Stimulated activated CD8-positive, alpha-beta memory T cell treated with anti-CD3 and anti-CD28 coated beads, Interleukin-7, amount 100 ng/mL, for 1 hour (primary cell): Measurements from ENCODE around the gene MTOR.
"Not testable (repeated sequence)": the region's sequence is repeated elsewhere in the genome, so short reads cannot be mapped to it uniquely, and the experiment has no call there.

Source experiments
- DNase-seq, 2 donors: peaks; one replicate each; pipeline ENCODE4 v3.0.0-alpha.2; 2020; ENCODE audit warnings: low read depth in 2 of 2

The MTOR gene

DNA sequence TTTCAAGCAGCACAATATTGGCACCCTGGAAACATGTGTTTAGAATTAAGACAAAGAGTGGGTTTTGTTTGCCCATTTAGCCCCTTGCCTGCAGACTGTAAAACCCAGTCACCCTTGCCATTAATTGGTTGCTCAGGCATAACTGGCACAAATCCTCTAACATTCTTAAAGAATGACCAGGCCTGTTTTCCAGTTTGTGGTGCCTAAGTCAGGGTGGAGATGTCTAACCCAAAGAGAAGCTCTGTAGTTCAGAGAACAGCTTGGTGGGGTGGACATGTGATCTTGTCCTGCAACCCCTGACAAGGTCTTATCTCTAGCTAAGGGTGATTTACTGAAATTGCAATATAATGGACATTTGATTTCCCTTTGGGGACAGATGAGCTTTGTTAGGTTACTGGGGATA is 82.0 kb downstream of the MTOR start:
- DNase-seq: no peak

DNA sequence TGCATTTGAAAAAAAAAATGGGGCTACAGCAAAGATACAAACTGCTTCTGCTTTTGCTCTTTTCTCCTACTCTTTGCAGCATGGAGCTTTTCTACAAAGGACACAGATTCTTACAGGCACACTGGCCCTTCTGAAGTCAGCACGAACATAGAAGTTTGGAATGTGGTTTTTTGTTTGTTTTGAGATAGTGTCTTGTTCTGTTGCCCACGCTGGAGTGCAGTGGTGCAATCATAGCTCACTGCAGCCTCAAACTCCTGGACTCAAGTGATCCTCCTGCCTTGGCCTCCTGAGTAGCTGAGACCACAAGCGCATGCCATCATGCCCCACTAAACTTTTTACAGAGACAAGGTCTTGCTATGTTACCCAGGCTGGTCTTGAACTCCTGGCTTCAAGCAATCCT is 82.6 kb downstream of the MTOR start:
- DNase-seq: not testable (repeated sequence)

DNA sequence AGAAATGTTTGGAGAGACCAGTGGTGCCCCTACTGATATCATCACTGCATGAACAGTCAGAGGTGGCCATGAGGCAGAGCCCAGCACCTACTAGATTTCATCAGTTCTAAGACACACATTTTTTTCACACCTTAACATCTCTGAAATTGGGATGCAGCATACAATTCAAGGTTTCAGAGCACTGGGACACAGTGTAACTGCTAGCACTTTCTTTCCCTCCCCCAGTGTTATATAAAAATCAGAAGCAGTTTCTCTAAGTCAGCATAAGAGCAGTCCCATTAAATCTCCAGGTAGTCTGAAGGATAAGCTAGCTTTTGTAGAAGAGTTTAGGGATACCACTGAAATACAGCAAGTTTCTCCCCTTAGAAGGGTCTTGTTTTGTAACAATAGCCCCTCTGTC is 83.2 kb downstream of the MTOR start:
- DNase-seq: no peak

DNA sequence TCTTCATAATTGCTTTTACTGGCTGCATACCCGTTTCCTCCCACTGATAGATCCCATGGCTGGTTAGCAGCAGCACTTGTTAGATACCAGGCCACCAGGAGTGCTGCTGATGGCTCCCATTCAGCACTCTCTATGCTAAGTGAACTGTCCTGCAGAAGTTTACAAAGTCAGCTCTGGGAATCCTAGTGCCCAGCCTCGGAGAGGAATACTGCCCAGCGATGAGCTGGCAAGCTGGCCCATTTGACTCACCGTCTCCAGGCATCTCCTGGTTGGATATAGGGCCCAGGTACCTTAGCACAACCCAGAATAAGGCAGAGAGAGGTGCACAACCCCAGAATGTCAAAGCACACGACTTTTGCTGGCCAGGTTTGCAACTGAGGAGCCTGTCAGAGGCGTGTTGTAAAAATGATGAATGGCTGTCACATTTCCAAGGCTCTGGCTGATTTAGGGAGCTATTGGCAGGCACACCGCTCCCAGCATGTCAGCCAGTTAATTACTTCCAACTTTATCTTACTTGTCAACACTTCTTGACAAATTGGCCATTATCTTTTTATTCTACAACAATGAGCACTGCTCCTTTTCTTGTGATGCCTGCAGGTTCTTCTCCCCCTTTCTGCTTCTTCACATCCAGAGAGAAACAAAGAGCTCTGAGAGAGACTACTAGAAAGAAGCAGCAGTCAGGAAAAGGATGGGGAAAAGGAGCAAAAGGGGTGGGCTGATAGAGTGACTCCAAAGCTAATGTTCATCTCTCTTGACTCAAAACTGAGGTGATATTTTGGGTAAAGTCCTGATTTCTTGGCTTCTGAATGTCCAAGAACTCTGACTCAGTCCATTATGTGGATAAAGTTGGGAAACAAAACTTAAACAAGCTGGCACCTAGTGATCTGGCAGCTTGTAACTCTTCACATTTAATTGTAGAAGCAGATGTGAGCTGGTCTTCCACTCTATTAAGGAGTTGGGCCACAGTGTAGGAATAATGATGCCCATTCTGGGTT is 84.0 kb downstream of the MTOR start:
- DNase-seq: no peak

DNA sequence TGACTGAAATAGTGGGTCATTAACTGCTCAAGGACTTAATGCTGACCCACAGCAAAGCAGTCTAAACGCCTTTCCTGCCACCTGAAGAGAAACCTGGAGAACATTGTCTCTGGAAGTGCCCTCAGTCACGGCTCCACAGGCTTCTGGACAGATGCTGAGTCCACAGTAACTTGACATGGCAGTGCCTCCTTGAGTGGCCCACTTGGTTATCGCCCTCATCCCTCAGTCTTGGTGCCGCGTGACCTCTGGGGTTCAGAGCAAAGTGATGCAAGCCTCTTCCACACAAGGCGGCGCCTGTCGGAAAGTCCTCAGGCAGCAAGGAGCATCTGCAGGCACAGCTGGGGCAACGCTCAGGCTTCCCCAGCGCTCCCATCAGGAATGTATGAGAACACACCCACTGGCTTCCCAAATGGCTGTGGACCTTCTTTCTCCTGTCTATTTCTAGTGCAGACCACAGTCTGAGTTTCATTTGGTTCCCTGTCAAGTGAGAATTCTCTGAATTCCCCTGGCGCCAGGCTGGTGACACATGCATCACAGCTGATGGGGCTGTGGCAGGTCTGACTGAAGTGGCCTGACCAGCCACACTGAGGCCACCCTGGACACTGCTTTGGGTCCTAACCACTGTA is 86.2 kb downstream of the MTOR start:
- no peak for DNase-seq

DNA sequence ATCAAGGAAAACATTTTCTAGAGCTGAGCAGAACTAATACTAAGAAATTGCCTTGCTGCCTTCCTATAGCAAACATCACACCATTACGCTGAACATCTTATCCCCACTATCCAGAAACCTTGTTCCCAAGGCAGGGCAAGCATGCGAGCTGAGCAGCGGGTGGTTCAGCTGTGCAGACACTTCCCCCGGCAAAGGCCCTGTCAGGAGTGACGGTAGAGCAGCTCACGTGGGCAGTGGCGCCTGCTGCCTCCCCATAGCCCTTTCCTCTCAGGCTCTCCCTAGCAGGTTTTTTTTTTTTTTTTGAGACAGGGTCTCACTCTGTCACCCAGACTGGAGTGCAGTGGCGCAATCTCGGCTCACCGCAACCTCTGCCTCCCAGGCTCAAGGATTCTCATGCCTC is 86.9 kb downstream of the MTOR start:
- DNase-seq: no peak

DNA sequence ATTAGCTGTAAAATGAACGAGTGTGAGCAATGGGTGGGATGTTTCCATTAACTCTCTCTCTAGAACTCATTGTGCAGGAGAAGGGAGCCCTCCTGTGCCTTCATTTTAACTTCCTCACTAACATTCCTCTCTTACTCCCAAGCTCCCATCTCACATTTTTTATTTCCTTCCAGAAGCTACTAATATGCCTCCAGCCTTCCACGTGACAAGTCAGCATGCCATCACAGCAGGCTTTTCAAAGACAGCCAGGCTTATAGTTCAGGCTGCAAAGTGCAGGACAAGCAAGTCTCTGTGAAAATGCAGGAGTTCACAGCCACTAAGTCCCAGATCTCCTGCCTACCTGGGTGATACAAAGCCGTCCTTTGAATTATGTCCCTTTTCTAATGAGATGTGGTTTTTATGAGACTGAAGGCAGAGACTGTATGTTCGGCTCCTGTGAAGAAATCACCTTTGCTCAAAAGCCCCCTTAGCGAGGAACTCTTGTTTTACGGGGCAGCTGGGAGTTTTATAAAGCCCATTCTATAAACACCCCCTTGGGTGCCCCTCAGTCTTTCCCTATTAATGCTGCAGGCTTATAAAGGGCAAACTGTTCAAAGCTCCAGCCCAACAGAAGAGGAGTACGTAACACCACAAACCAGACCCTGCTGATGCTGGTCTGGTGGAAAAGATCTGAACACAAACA is 87.9 kb downstream of the MTOR start:
- no peak for DNase-seq

DNA sequence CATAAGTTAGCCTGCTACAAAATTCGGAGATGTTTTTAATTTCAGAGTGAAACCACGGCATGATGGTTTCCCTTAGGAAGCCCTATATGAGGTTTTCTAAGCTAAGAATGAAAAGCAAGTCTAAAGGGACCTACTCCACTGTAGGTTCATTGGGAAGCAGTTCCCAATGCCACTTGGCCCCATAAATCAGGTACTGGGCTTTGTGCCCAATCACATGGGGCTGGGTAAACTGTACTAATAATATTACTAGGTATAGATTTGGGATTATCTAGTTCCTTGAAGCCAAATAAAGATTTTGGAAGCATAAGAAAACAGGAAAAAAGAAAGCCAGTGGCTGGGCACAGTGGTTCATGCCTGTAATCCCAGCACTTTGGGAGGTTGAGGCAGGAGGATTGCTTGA is 92.2 kb downstream of the MTOR start:
- DNase-seq: no peak

DNA sequence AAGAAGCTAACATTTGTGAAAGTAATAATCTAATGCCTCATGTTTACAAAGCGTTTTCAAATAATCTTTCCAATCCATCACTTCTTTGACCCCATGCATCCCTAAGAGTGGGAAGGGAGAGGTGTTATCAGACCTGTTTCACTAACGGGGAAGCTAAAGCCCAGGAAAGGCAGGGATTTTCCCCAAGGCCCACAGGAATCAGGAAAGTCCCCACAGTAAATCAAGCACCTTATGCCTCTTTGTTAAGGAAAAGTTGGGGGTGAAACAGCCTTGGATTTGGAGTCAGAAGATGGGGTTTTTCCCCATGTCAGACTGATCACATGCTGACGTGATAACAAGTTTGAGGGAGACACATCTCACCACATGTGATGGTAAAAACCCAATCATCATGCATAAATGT is 93.1 kb downstream of the MTOR start:
- DNase-seq: no peak

DNA sequence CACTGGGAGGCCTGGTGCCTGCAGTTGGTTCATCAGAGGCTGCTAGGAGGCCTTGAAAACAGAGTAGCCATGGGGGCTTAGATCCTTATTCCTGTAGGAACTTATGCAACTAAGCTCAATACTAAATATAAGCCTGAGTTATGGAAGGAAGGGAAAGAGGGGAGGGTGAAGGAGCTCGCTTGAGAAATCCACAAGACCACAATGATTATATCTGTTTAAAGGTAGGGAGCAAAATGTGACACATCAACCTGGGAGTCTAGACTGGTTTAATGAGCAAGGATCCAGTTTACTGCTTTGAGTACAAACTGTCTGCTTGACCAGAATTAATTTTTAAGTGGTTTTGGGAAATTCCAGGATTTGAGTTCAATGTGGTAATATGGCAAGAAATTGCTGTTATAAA is 93.6 kb downstream of the MTOR start:
- no peak for DNase-seq

DNA sequence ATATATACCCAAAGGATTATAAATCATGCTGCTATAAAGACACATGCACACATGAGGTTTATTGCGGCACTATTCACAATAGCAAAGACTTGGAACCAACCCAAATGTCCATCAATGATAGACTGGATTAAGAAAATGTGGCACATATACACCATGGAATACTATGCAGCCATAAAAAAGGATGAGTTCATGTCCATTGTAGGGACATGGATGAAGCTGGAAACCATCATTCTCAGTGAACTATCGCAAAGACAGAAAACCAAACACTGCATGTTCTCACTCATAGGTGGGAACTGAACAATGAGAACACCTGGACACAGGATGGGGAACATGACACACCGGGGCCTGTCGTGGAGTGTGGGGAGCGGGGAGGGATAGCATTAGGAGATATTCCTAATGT is 95.6 kb downstream of the MTOR start:
- not testable (repeated sequence) for DNase-seq

DNA sequence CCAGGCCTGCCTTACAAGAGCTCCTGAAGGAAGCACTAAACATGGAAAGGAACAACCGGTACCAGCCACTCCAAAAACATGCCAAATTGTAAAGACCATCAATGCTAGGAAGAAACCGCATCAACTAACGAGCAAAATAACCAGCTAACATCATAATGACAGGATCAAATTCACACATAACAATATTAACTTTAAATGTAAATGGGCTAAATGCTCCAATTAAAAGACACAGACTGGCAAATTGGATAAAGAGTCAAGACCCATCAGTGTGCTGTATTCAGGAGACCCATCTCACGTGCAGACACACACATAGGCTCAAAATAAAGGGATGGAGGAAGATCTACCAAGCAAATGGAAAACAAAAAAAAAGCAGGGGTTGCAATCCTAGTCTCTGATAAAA is 99.6 kb downstream of the MTOR start:
- DNase-seq: not testable (repeated sequence)

DNA sequence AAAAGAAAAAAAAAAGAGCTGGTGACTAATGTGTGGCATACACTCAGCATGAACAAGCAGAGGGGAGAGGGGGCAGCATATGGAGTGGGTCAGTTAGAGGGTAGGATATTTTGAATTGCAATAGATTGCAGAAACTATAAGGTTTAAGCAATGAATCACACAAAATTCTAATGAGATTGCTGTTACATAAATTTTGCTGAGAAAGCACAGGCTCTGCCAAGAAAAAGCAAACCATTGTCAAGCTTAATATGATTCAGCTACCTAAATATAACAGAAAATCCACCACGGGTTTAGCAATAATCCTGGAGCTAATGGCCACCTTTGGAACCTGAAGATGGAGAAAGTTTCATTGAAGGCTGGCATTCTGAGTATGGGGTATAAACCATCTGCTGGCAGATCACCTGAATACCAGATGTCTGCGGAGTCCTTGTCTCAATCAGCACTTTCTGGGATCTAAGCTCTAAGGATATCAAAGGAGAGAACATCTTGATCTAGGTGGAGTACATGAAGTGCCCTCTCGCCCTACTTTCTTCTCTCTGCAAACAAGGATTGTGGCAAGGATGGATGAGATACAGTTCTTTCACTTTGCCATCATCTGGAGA is 103.5 kb downstream of the MTOR start:
- no peak for DNase-seq

DNA sequence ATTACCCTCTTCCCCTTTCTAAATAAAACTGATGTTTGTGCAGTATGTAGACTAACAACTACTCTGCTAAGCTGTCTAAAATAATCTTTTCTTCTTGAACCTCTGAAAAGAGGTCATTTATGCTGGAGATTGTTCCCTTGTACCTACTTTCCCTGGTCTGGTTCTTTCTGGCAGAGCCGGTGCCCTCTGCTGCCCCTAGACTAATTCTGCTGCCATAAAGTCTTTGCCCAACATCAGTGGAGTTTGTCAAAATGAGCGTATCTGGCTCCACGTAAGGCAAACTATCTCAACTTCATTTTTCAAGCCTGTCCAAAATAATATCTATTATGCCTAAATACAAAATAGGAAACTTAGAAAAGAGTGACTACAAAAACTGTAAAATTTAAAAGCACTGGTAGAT is 104.1 kb downstream of the MTOR start:
- no peak for DNase-seq

DNA sequence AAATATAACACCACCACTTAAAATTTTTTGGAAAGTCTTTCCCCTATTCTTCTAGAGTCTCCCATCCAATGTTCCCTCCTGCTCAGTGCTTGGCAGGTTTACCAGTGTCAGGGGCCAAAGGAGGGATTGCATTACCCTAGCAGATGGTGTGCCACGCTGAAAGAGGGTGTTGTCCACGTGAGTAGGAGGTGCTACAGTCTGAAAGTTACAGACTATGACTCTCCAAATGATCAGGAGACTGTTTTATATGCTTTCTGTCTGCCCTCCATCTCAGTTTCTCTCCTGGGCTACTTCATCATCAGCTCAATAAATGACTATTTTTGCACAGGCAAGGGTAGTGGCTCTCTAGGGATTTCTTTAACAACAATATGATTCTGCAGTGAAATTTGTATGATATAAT is 104.5 kb downstream of the MTOR start:
- DNase-seq: no peak

DNA sequence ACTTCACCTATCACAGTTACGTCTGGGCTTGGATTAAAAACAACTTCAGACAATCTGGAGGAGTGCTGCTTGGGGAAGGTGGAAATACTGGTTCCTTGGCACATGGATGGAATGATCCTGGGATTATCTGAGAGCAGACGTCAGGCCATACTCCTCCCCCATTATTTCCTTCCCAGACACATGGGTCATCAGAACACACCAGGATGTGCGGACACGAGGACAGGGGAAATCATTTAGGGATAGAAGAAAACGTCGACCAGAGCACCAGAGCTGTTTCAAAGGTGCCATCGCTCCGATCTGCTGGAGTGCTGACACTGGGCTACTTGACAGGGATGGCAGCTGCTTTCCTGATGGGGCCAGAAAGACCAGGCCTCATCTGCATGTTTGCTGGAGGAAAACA is 105.0 kb downstream of the MTOR start:
- no peak for DNase-seq

DNA sequence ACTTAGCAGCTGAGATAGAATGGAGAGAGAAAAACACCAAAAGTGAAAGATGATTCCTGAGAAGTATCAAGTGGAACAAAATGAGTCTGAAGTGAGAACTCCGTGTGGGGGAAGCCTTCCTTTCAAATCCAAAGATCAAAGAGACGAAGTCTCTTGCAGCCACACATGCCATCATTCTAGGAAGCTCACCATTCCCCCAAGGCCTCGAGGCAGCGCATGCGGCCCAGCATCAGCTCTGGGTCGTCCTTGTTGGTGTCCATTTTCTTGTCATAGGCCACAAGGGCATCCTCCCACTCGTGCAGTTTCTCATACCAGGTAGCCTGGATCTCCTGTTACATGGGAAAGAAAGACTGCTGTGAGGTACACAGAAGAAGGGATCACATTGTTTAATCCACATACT is 105.4 kb downstream of the MTOR start:
- no peak for DNase-seq

DNA sequence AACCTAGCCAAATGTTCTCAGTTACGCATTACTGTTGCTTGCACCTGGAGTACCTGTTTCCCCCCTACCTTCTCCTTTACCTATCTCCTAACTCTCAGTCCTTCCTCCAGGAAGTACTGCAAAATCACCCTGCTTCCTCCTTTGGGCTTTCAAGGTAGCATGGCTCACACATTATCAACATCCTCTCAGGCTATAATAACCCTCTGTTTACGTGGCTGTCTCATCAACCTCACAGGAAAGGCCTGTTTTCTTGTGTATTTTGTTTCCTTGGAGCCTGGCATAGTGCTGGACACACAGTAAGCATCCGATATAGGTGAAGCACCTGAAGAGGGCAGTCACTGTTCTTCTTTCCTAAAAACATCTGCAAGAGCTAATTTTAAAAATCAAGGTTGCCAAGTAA is 105.9 kb downstream of the MTOR start:
- no peak for DNase-seq

DNA sequence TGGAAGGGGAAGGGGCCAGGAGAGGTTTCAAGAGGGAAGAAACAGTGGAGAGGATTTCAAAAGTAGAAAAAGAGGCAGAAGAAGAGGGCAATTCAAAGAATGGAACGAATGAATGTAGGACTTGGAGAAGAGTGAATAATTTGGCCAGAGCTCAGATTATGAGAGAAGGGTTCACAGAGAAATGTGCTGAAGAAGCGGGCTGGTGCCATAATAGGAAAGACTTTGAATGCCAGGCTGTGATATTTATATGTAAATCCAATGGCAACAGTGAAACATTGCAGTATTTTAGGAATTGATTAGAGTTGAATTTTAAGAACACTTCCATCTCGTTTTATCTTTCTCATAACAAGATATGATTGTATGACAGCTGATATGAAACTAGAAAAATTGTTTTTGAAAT is 109.2 kb downstream of the MTOR start:
- no peak for DNase-seq

DNA sequence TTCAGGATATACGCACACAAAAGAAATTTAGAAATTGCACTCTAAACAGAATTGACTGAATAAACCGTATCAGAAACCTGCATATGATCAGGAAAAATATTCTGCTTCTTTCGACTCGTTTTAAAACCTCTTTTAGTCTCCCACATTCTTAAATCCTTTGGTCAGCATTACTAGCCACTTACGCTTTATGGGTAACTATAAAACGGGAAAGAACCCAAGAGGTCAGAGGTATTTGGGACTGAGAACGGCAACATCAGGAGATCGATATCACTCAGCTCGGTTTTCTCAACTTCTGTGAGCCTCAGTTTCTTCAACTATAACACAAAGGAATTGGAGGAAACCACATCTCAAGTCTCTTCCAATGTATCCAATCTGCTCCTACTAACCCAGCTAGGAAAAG is 109.6 kb downstream of the MTOR start:
- DNase-seq: no peak

DNA sequence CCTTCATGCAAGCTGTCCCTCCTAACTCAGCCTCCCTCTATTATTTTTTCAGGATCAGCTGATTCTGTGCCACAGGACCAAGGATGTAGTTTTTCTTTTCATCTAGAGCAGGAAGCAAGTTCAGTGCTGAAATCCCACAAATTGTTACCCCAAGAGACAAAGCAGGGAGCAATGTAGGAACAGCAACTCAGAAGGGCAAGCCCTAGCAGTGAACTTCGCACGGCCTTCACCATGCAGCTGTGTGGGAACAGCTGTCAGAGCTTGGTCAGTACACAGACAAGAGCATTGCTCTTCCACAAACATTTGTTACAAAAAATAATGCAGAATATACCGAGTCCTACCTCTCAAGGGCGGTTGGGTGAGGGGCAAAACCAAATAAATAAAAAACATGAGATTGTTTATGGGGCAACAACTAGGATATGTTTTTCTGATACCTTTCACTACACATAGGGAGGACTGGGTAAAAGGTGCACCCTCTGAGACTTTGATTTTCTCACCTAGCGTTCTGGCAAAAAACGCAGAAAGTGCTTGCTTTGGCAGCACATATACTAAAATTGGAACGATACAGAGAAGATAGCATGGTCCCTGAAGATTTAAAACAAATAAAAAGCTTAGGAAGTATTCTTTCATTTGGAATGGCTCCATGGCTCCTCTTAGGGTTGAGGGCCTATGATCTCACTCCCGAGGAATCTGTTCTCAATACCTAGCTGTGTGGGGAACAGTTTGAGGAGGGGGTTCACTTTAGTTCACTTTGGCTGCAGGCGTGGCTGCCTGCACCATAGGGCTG is 110.3 kb downstream of the MTOR start:
- no peak for DNase-seq

DNA sequence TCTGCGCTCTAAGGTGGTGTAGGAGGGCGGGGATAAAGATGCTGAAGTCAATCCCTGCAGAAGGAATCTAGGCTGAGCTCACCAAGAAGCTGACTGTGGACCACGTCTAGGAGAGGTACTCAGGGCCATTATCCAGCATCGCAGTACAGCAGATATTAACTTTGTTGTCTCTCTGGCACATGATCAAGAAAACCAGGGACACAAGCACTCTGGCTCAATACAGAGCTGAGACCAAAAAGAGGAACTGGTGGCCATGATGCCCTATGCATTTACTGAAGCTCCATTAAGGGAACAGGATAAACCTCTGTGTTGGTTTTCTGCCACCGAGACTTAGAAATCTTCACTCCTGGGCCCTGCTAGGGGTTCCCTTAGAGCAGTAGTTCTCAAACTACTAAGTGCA is 111.2 kb downstream of the MTOR start:
- DNase-seq: no peak
